Measurements from ENCODE around the gene MAP1LC3B2. TPM values are rescaled to one million over a fixed set of nuclear protein-coding genes. Genes with fewer than 3 reads are reported as not detected.

MAP1LC3B2 gene
- total and polyA plus RNA-seq, 8 donors = 1.3 to 16.9 (median 2.3) TPM; not detected in 2

DNA sequence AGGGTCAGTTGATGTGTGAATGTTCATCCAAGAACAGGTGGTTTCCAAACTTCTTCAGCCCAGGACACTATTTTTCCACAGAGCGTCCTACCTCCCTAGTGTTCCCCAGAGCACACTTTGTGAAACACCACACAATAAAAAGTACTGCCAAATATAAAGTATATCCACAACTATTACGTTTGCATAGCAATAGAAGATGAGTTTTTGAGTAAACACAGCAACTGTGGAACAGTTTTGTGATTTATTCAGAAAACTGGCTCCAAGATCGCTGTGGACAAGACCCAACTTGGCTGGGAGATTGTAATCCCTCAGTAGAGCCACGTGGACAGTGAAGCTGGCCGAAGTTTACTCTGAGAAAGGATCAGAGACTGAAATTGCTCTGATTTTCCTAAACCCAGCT, 14.5 kb upstream of the MAP1LC3B2 start:
- H3K27me3 ChIP-seq = no peaks in the 10 kb centered on the region
- 49 to 79% (median 65%) methylated on average over 5 of the region's 5 CpGs for WGBS, 5 donors
- peak in 1 of 2 donors; percentile 87 for DNase-seq
- no peak overlapping the region for H3K4me3 ChIP-seq
- TF ChIP-seq POLR2AphosphoS5 (IDR thresholded peaks at IDR 0.05) (peak in 2 of 3 donors; percentile 19 to 62), CTCF (IDR thresholded peaks at IDR 0.05) (no peak)
- H3K27ac ChIP-seq = peak overlapping the region in 2 of 5 donors; percentile 10 to 68
- no peaks in the 10 kb centered on the region for H3K36me3 ChIP-seq
- H3K4me1 ChIP-seq = peaks cover 7 to 38% (median 21%) of the 10 kb centered on the region in 4 donors
- intact Hi-C loops (cut with DNase I; ENCODE audit: low total_unique reads) = no loop called here
- H3K9me3 ChIP-seq = no peaks in the 10 kb centered on the region

DNA sequence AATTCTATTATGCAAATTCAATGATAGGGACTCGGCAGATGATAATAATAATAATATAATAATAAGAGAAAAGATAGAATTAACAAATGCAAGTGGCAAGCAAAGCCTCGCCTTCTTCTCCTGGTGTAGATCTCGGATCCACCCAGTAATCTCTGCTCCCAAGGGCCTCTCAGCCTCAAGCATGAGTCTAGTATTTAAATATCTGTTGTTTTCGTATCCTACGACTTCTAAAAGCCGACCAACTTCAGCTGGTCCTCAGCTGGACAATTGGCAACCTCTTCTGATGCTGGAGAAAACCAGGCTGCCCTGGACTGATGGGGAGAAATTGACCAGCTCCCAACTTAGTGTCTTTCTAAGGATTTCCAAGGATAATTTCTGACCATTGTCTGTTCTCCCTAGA, 14.0 kb upstream of the MAP1LC3B2 start:
- Histone ChIP-seq H3K9me3 (no peaks in the 10 kb centered on the region), H3K36me3 (no peaks in the 10 kb centered on the region), H3K4me3 (no peak overlapping the region), H3K4me1 (peaks cover 2 to 33% (median 17%) of the 10 kb centered on the region in 4 donors), H3K27ac (peak overlapping the region in 2 of 5 donors; percentile 10 to 68), H3K27me3 (no peaks in the 10 kb centered on the region)
- WGBS, 5 donors = 68 to 79% (median 72%) methylated on average over 6 of the region's 6 CpGs
- no peak for TF ChIP-seq EP300 (IDR thresholded peaks at IDR 0.05)
- TF ChIP-seq CTCF (IDR thresholded peaks at IDR 0.05) = no peak
- no peak for TF ChIP-seq POLR2A (IDR thresholded peaks at IDR 0.05)
- no peak for TF ChIP-seq POLR2AphosphoS5 (IDR thresholded peaks at IDR 0.05)
- DNase-seq = peak in 1 of 2 donors; percentile 60
- intact Hi-C loops (cut with DNase I; ENCODE audit: low total_unique reads) = no loop called here

- intact Hi-C loops (cut with DNase I; ENCODE audit: low total_unique reads) = no loop called here
- 49 to 79% (median 64%) methylated on average over 6 of the region's 6 CpGs for WGBS, 5 donors
- H3K27ac ChIP-seq = no peak overlapping the region
Observed at GRCh38 chr12:116545936-116546335, 13.2 kb upstream of the MAP1LC3B2 start.

DNA sequence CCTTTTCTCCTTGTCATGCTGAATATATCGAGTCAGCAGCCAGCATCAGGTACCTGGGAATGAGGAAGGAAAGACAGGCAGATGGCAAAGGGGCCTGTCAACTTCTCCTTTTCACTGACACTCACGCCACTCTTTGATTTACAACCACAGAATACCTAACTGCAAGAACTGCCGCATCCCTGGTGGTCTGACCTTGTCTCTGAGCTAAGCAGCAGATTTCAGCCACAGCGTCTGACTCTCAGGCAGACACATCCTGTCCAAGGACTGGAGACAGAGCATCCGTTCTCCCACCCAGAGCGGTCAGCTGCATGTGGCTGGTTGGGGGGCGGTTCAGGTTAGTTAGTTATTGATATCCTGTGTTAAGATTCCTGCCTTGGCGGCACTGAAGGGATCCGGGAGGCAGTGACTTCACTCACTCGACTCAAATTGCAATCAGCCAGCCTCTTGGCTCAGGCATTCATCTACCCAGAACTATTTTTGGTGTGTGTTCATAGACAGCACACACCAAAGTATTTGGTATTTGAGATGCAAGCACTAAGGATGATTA, 11.2 kb upstream of the MAP1LC3B2 start:
- 41 to 70% (median 55%) methylated on average over 10 of the region's 10 CpGs for WGBS, 5 donors
- no peaks in the 10 kb centered on the region for H3K9me3 ChIP-seq
- intact Hi-C loops (cut with DNase I; ENCODE audit: low total_unique reads) = no loop called here
- H3K36me3 ChIP-seq = no peaks in the 10 kb centered on the region
- TF ChIP-seq POLR2AphosphoS5 (IDR thresholded peaks at IDR 0.05) = no peak
- TF ChIP-seq POLR2A (IDR thresholded peaks at IDR 0.05) = no peak
- TF ChIP-seq EP300 (IDR thresholded peaks at IDR 0.05) = no peak
- H3K4me1 ChIP-seq = peaks cover 0 to 23% (median 8%) of the 10 kb centered on the region in 4 donors
- H3K27me3 ChIP-seq = no peaks in the 10 kb centered on the region
- H3K4me3 ChIP-seq = no peak overlapping the region
- peak in 1 of 2 donors; percentile 67 for DNase-seq
- no peak overlapping the region for H3K27ac ChIP-seq

More at GRCh38 chr12:116545936-116546335, 13.2 kb upstream of the MAP1LC3B2 start:
- no peak for DNase-seq
- Histone ChIP-seq H3K9me3 (no peaks in the 10 kb centered on the region), H3K4me1 (peaks cover 0 to 29% (median 13%) of the 10 kb centered on the region in 4 donors), H3K27me3 (no peaks in the 10 kb centered on the region), H3K36me3 (no peaks in the 10 kb centered on the region), H3K4me3 (no peak overlapping the region)
- TF ChIP-seq POLR2AphosphoS5 (IDR thresholded peaks at IDR 0.05) (no peak), EP300 (IDR thresholded peaks at IDR 0.05) (no peak), CTCF (IDR thresholded peaks at IDR 0.05) (no peak), POLR2A (IDR thresholded peaks at IDR 0.05) (no peak)

GRCh38 chr12:116549993-116550392, 9.2 kb upstream of the MAP1LC3B2 start:
- intact Hi-C loops (cut with DNase I; ENCODE audit: low total_unique reads) = no loop called here
- TF ChIP-seq EP300 (IDR thresholded peaks at IDR 0.05) = no peak
- no peak for TF ChIP-seq POLR2A (IDR thresholded peaks at IDR 0.05)
- no peak for TF ChIP-seq POLR2AphosphoS5 (IDR thresholded peaks at IDR 0.05)
- Histone ChIP-seq H3K9me3 (no peaks in the 10 kb centered on the region), H3K36me3 (no peaks in the 10 kb centered on the region), H3K27ac (no peak overlapping the region), H3K4me1 (peaks cover 0 to 17% (median 4%) of the 10 kb centered on the region in 4 donors), H3K27me3 (no peaks in the 10 kb centered on the region), H3K4me3 (no peak overlapping the region)
- WGBS, 5 donors = 72 to 82% (median 79%) methylated on average over 10 of the region's 10 CpGs
- no peak for DNase-seq

All from stomach (tissue), 9 donors.